ENCODE measurements around the gene PURB. TPM values are rescaled to one million over a fixed set of nuclear protein-coding genes. Genes with fewer than 3 reads are reported as not detected.

The PURB gene
- total and polyA plus RNA-seq, 2 of the 4 experiments (the other 2 are of a cell fraction): 6.3 to 8.8 TPM

DNA sequence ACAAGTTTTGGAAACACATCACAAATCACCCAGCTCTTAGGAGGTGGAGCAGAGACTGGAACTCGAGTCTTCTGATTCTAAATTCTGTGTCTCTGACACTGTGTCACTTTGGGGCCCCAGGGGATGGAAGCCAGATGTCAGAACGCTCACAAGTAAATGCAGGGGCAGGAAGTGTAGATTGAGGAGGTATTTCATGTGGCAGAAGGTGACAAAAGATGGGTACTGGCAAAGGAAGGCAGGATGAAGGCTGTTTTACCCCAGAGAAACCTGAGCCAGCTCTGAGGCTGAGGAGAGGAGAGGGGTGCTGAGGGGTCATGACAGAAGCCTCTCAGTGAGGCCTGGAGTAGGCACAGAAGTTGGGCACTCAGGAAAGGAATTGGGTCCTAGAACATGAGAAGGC lies 6.0 kb upstream of the PURB start:
- Histone ChIP-seq H2AFZ (replicated peaks; ENCODE audit: low read length, poor library complexity) (no peak overlapping the region), H3K9ac (ENCODE audit: low read depth, low read length) (no peak overlapping the region), H2BK5ac (ENCODE audit: low read depth, low read length, poor library complexity, severe bottlenecking) (no peak overlapping the region), H2AK9ac (replicated peaks; ENCODE audit: low read depth, low read length, poor library complexity) (no peak overlapping the region), H3K14ac (replicated peaks; ENCODE audit: low read depth, low read length) (no peak overlapping the region), H4K8ac (ENCODE audit: low read depth in 2 of 2, low read length in 2 of 2) (no peak overlapping the region), H2AK5ac (ENCODE audit: low read depth, low read length) (no peak overlapping the region), H2BK20ac (ENCODE audit: low read depth, low read length) (no peak overlapping the region), H3K23ac (ENCODE audit: low read depth, low read length) (no peak overlapping the region), H2BK120ac (ENCODE audit: low read depth, low read length) (no peak overlapping the region), H4K91ac (ENCODE audit: insufficient read depth, low read depth, low read length) (no peak overlapping the region), H3K4me2 (ENCODE audit: low read depth, low read length) (no peak overlapping the region), H3K18ac (ENCODE audit: low read depth, low read length) (no peak overlapping the region), H3K4me3 (ENCODE audit: insufficient read depth, low read depth, low read length) (no peak overlapping the region), H3K56ac (ENCODE audit: extremely low read depth, insufficient read depth, low read length) (no peak overlapping the region), H3K4ac (ENCODE audit: low read depth, low read length) (no peak overlapping the region), H3K79me1 (ENCODE audit: low read depth in 1 of 2, low read length in 2 of 2) (peaks cover 14 to 33% of the 10 kb centered on the region in 2 experiments; a peak in 3 of 4 replicates), H3K9me1 (ENCODE audit: insufficient read depth, low read length) (peaks cover 4% of the 10 kb centered on the region; the same call in 1 of the 2 replicates), H3K36me3 (ENCODE audit: control insufficient read depth, insufficient read depth, low read length) (no peaks in the 10 kb centered on the region), H2BK15ac (ENCODE audit: low read depth, low read length) (no peak overlapping the region), H3K4me1 (ENCODE audit: control insufficient read depth, insufficient read depth, low read length) (no peaks in the 10 kb centered on the region; the same call in 1 of the 2 replicates), H3K9me3 (ENCODE audit: control insufficient read depth, insufficient read depth, low read length) (no peaks in the 10 kb centered on the region), H4K5ac (ENCODE audit: low read depth, low read length) (no peak overlapping the region), H4K20me1 (ENCODE audit: insufficient read depth, low read length) (no peaks in the 10 kb centered on the region), H3K27me3 (ENCODE audit: control insufficient read depth, insufficient read depth, low read length) (no peaks in the 10 kb centered on the region), H3K27ac (ENCODE audit: insufficient read depth, low read length) (no peak overlapping the region)
- ATAC-seq (ENCODE audit: low read depth) (no peak), DNase-seq (no peak)
- no peak for TF ChIP-seq CEBPB (IDR thresholded peaks at IDR 0.05; ENCODE audit: low read depth, low read length)
- TF ChIP-seq RFX5 (IDR thresholded peaks at IDR 0.05; ENCODE audit: low read depth, low read length): no peak
- no TSS peak for BruUV-seq (replicated peaks)
- ChIA-PET CTCF (no interaction called here), POLR2A (ENCODE audit: unreplicated experiment) (no interaction called here)
- in situ Hi-C loops (cut with MboI; ENCODE audit: low sequenced_read_pairs) (no loop called here), dilution Hi-C loops (cut with HindIII; ENCODE audit: low sequenced_read_pairs, unreplicated experiment) (no loop called here), intact Hi-C loops (cut with micrococcal nuclease) (no loop called here)
- no CpG with 5 or more reads among the region's 2 CpGs for WGBS, 2 experiments (ENCODE audit: extremely low coverage in 2 of 2, insufficient read length in 1 of 2)
